Measurements from ENCODE around the gene SIRPG.
"Not testable (repeated sequence)": the region's sequence is repeated elsewhere in the genome, so short reads cannot be mapped to it uniquely, and the experiment has no call there.

SIRPG gene

GRCh38 chr20:1661542-1662299, 4.1 kb upstream of the SIRPG start:
- H3K27me3 Mint-ChIP-seq, result no peaks in the 10 kb centered on the region
- no peak overlapping the region for H3K4me3 Mint-ChIP-seq
- peaks cover 99% of the 10 kb centered on the region for H3K4me1 Mint-ChIP-seq (ENCODE audit: low read depth)
- peaks cover 19% of the 10 kb centered on the region for H3K36me3 Mint-ChIP-seq (ENCODE audit: low read depth)
- peaks cover 3% of the 10 kb centered on the region for H3K9me3 Mint-ChIP-seq
- H3K27ac Mint-ChIP-seq, result peak overlapping the region; percentile 93
- DNase-seq, result no peak

DNA sequence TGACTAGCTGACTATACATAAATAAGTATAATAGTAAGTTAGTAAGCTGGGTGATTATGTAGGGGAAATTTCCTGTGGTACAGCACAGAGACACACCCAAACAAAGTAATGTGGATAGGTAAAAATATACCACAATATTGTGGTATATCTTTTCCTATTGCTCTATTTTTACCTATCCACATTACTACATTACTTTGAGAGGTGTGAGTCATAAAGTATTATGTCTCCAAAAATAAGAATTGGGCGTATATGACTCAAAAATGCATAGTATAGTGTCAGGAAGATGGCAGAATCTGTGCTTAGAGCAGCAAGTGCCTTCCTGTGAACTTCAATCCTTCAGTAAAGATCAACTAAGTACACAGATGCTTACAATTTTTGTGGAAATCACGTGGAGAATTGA, 2.7 kb upstream of the SIRPG start:
- no peak for DNase-seq
- H3K27ac Mint-ChIP-seq, result peak overlapping the region; percentile 95

GRCh38 chr20:1656844-1657243, 735 bp downstream of the SIRPG start:
- H3K27me3 Mint-ChIP-seq, result no peaks in the 10 kb centered on the region
- no peak for DNase-seq
- peaks cover 92% of the 10 kb centered on the region for H3K4me1 Mint-ChIP-seq (ENCODE audit: low read depth)
- peaks cover 48% of the 10 kb centered on the region for H3K36me3 Mint-ChIP-seq (ENCODE audit: low read depth)
- peak overlapping the region; percentile 79 for H3K4me3 Mint-ChIP-seq
- peak overlapping the region; percentile 95 for H3K27ac Mint-ChIP-seq
- peaks cover 3% of the 10 kb centered on the region for H3K9me3 Mint-ChIP-seq

More for the DNA sequence above, 2.7 kb upstream of the SIRPG start:
- Mint-ChIP-seq H3K4me3 (peak overlapping the region; percentile 37), H3K36me3 (ENCODE audit: low read depth) (peaks cover 24% of the 10 kb centered on the region), H3K9me3 (peaks cover 3% of the 10 kb centered on the region), H3K4me1 (ENCODE audit: low read depth) (peaks cover 94% of the 10 kb centered on the region), H3K27me3 (no peaks in the 10 kb centered on the region)

DNA sequence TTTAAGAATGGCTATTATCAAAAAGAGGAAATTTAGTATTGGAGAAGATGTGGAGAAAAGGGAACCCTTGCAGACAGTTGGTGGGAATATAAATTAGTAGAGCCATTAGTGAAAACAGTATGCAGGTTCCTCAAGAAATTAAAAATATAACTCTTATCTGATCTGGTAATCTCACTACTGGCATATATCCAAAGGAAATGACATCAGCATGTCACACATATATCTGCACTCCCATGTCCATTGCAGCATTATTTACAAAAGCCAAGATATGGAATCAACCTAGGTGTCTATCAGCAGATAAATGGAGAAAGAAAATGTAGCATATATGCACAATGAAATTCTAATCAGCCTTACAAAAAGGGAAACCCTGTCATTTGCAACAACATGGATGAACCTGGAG, 2.6 kb downstream of the SIRPG start:
- Mint-ChIP-seq H3K4me1 (ENCODE audit: low read depth) (peaks cover 92% of the 10 kb centered on the region), H3K9me3 (no peaks in the 10 kb centered on the region), H3K27ac (peak overlapping the region; percentile 84), H3K27me3 (no peaks in the 10 kb centered on the region), H3K36me3 (ENCODE audit: low read depth) (peaks cover 47% of the 10 kb centered on the region), H3K4me3 (peak overlapping the region; percentile 72)
- DNase-seq, result no peak

- H3K27me3 Mint-ChIP-seq, result no peaks in the 10 kb centered on the region
- H3K4me3 Mint-ChIP-seq, result peak overlapping the region; percentile 28
- H3K36me3 Mint-ChIP-seq (ENCODE audit: low read depth), result peaks cover 61% of the 10 kb centered on the region
- no peak for DNase-seq
- H3K4me1 Mint-ChIP-seq (ENCODE audit: low read depth), result peaks cover 87% of the 10 kb centered on the region
- no peaks in the 10 kb centered on the region for H3K9me3 Mint-ChIP-seq
- peak overlapping the region; percentile 80 for H3K27ac Mint-ChIP-seq
These were observed 4.6 kb downstream of the SIRPG start for GRCh38 chr20:1652960-1653359.

GRCh38 chr20:1652104-1652503, 5.5 kb downstream of the SIRPG start:
- Mint-ChIP-seq H3K27ac (peak overlapping the region; percentile 71), H3K27me3 (no peaks in the 10 kb centered on the region), H3K4me1 (ENCODE audit: low read depth) (peaks cover 87% of the 10 kb centered on the region), H3K4me3 (no peak overlapping the region), H3K9me3 (no peaks in the 10 kb centered on the region), H3K36me3 (ENCODE audit: low read depth) (peaks cover 68% of the 10 kb centered on the region)
- no peak for DNase-seq

- H3K9me3 Mint-ChIP-seq, result no peaks in the 10 kb centered on the region
- peak overlapping the region; percentile 71 for H3K27ac Mint-ChIP-seq
- H3K36me3 Mint-ChIP-seq (ENCODE audit: low read depth), result peaks cover 71% of the 10 kb centered on the region
- H3K27me3 Mint-ChIP-seq, result no peaks in the 10 kb centered on the region
- no peak overlapping the region for H3K4me3 Mint-ChIP-seq
- peaks cover 87% of the 10 kb centered on the region for H3K4me1 Mint-ChIP-seq (ENCODE audit: low read depth)
- no peak for DNase-seq
These were observed 6.1 kb downstream of the SIRPG start for GRCh38 chr20:1651268-1652058.

GRCh38 chr20:1648101-1648500, 9.5 kb downstream of the SIRPG start:
- DNase-seq, result no peak
- peak overlapping the region; percentile 95 for H3K27ac Mint-ChIP-seq
- no peak overlapping the region for H3K4me3 Mint-ChIP-seq
- no peaks in the 10 kb centered on the region for H3K27me3 Mint-ChIP-seq
- H3K36me3 Mint-ChIP-seq (ENCODE audit: low read depth), result peaks cover 63% of the 10 kb centered on the region
- H3K4me1 Mint-ChIP-seq (ENCODE audit: low read depth), result peaks cover 82% of the 10 kb centered on the region
- no peaks in the 10 kb centered on the region for H3K9me3 Mint-ChIP-seq

- Mint-ChIP-seq H3K4me3 (no peak overlapping the region), H3K36me3 (ENCODE audit: low read depth) (peaks cover 57% of the 10 kb centered on the region), H3K4me1 (ENCODE audit: low read depth) (peaks cover 72% of the 10 kb centered on the region), H3K27me3 (no peaks in the 10 kb centered on the region), H3K9me3 (no peaks in the 10 kb centered on the region), H3K27ac (peak overlapping the region; percentile 95)
- peak; percentile 67 for DNase-seq
These were observed 10.6 kb downstream of the SIRPG start for GRCh38 chr20:1646975-1647431.

DNA sequence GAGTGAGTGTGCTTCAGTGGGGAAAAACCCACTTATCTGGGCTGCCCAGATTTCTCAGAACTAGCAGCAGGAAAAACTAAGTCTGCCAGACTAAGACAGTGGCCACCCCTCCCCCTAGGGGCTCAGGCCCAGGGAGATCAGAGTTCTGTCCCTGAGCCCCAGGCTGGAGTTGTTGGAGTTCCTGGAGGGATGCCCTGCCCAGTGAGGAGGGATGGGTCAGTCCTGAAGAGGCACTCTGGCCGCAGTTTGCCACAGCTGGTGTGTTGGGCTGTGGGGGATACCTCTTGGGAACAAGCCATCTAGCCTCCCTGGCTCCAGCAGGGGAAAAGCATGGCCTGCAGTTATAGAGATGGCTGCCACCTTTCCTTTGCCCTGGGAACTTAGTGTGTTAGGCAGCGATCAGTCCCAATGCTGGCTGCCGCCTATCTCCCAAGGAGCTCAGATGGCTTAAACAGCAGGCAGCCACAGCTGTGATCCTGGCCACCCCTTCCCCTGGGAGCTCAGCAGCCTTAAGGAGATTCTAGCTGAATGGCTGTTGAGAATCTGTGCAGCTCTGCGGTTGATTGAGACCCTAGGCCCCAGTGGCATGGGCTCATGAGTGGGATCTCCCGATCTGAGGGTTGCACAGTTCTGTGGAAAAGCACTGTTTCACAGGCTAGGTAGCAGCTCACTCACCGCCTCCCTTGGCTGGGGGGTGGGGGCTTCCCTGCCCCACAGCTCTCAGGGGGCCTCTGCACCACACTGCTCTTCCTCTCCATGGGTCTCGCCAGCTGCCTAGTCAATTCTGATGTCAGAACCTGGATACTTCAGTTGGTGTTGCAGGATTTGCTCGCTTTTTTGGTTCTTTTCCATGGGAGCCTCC, 13.2 kb downstream of the SIRPG start:
- no peak overlapping the region for H3K27ac Mint-ChIP-seq
- peaks cover 50% of the 10 kb centered on the region for H3K36me3 Mint-ChIP-seq (ENCODE audit: low read depth)
- peaks cover 56% of the 10 kb centered on the region for H3K4me1 Mint-ChIP-seq (ENCODE audit: low read depth)
- H3K4me3 Mint-ChIP-seq, result no peak overlapping the region
- H3K9me3 Mint-ChIP-seq, result peaks cover 10% of the 10 kb centered on the region
- H3K27me3 Mint-ChIP-seq, result no peaks in the 10 kb centered on the region
- no peak for DNase-seq

DNA sequence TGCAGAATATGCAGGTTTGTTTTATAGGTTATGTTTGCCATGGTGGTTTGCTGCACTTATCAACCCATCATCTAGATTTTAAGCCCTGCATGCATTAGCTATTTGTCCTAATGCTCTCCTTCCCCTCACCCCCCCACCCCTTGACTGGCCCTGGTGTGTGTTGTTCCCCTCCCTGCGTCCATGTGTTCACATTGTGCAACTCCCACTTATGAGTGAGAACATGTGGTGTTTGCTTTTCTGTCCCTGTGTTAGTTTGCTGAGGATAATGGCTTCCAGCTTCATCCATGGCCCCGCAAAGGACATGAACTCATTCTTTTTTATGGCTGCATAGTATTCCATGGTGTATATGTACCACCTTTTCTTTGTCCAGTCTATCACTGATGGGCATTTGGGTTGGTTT, 18.9 kb downstream of the SIRPG start:
- not testable (repeated sequence) for DNase-seq, H3K27me3 Mint-ChIP-seq, H3K4me3 Mint-ChIP-seq, H3K27ac Mint-ChIP-seq
- Mint-ChIP-seq H3K9me3 (peaks cover 12% of the 10 kb centered on the region), H3K36me3 (ENCODE audit: low read depth) (peaks cover 35% of the 10 kb centered on the region), H3K4me1 (ENCODE audit: low read depth) (peaks cover 44% of the 10 kb centered on the region)

DNA sequence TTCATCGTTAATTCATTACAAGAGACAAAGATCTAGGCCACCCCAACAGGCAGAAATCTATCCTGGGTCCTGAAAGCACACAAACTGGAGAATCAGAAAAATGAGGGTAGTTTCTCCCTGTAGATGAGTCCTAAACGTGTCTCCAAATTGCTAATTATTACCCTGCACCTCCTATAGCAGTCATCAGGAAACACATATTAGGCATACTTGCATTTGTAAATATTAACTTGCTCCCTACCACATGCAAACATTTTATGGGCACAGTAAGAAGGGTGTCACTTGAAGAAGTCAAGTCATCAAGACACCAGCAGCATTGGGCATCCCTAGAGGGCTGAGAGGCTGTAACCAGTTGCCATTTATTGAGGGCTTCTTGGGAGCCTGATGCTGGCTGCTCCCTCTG, 19.8 kb downstream of the SIRPG start:
- Mint-ChIP-seq H3K36me3 (ENCODE audit: low read depth) (peaks cover 38% of the 10 kb centered on the region), H3K4me1 (ENCODE audit: low read depth) (peaks cover 51% of the 10 kb centered on the region), H3K27me3 (no peaks in the 10 kb centered on the region), H3K9me3 (peaks cover 12% of the 10 kb centered on the region), H3K27ac (peak overlapping the region; percentile 20), H3K4me3 (no peak overlapping the region)
- no peak for DNase-seq

DNA sequence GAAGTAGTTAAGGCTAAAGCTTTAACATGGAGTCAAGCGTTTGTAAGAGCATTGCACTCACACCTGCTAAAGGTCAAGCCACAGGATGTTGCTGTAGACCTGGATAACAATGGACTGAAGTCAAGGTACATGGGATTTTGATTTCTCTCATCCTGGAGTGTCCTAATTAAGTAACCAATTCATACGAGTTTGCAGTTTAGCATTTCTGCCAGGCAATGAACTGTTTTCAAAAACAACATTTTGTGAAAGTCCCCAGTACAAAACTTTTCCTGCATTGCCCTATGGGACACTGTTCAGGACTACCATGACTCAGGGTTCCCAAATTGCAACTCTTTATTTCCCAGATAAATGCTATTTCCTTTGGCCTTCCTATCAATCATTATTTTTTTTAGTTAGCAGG, 20.4 kb downstream of the SIRPG start:
- peak overlapping the region; percentile 20 for H3K27ac Mint-ChIP-seq

DNA sequence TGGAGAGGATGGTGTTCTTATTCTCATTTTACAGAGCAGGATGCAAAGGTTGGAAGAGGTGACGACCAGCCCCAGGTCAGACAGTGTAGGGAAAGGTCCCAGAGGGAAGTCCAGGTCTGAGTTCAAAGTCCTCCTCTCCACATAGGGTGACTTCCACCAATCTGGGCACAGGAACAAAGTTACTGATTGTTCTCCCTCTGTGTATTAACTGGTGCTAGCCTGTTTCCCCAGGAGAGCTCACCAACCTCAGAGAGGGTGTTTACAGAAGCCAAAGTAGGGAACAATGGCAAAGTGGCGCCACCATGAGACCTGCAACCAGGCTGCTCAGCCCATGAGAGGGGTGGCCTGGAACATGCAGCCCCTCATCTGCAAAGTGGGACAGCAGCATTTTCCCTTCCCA, 21.0 kb downstream of the SIRPG start:
- Mint-ChIP-seq H3K36me3 (ENCODE audit: low read depth) (peaks cover 43% of the 10 kb centered on the region), H3K27ac (peak overlapping the region; percentile 23), H3K27me3 (no peaks in the 10 kb centered on the region), H3K9me3 (peaks cover 12% of the 10 kb centered on the region), H3K4me3 (no peak overlapping the region), H3K4me1 (ENCODE audit: low read depth) (peaks cover 63% of the 10 kb centered on the region)
- no peak for DNase-seq

More for the DNA sequence above, 20.4 kb downstream of the SIRPG start:
- Mint-ChIP-seq H3K9me3 (peaks cover 12% of the 10 kb centered on the region), H3K4me3 (no peak overlapping the region), H3K36me3 (ENCODE audit: low read depth) (peaks cover 38% of the 10 kb centered on the region), H3K4me1 (ENCODE audit: low read depth) (peaks cover 57% of the 10 kb centered on the region), H3K27me3 (no peaks in the 10 kb centered on the region)
- no peak for DNase-seq

Measured in activated T-cell treated with anti-CD3 and anti-CD28 coated beads, Interleukin-2, amount 50 U/mL, for 24 hours (primary cell).